PC-3 (cell line): ENCODE measurements around the gene LSP1. TPM values are rescaled to one million over a fixed set of nuclear protein-coding genes. Genes with fewer than 3 reads are reported as not detected.

Experiments
- ATAC-seq: fragments of 200-7000 bp; cut with Tn5 transposase; 2 replicates; pipeline ENCODE4 v1.9.1; 2020; ENCODE audit warnings: mild to moderate bottlenecking, moderate library complexity
- BruUV-seq: library from RNA; stranded (reverse); fragments of 400-500 nt; replicated peaks from 2 replicates; lab custom pipeline; 2021; lab: Mats Ljungman, UMichigan
- CTCF ChIA-PET: fragments of 300-600 bp; sonication (Branson Sonifier 250); formaldehyde crosslinking; loops from one replicate; lab custom pipeline; 2022; ENCODE audit warnings: antibody characterized with exemption; lab: Charles Lee
- POLR2A ChIA-PET: fragments of 300-600 bp; sonication (Branson Sonifier 250); formaldehyde crosslinking; loops from one replicate; lab custom pipeline; 2022; ENCODE audit warnings: antibody characterized with exemption; ENCODE audit not compliant: unreplicated experiment; lab: Charles Lee
- DNase-seq: peaks from one replicate; pipeline ENCODE4 v3.0.0-alpha.2; 2015
- H2AFZ ChIP-seq: fragments of 300-600 bp; sonication (generic); 2 replicates; pipeline ENCODE4 v1.6.0; 2016; ENCODE audit warnings: antibody characterized with exemption, low read length
- H3F3A ChIP-seq: fragments of 300-600 bp; sonication (generic); one replicate; pipeline ENCODE4 v1.6.0; 2017; ENCODE audit warnings: antibody characterized with exemption, low read length, control low read depth, mild to moderate bottlenecking; ENCODE audit not compliant: unreplicated experiment
- H3K27ac ChIP-seq: fragments of 300-600 bp; sonication (generic); 2 replicates; pipeline ENCODE4 v1.5.1; 2016; ENCODE audit warnings: mild to moderate bottlenecking, low read length
- H3K27me3 ChIP-seq: fragments of 300-600 bp; sonication (generic); 2 replicates; pipeline ENCODE4 v1.6.1; 2016; ENCODE audit warnings: low read length, mixed read lengths
- H3K36me3 ChIP-seq: fragments of 300-600 bp; sonication (generic); 2 replicates; pipeline ENCODE4 v1.6.1; 2016; ENCODE audit warnings: low read depth, mixed run types, low read length, mixed read lengths
- H3K4me1 ChIP-seq: fragments of 300-600 bp; sonication (generic); 2 replicates; pipeline ENCODE4 v1.5.1; 2016; ENCODE audit warnings: low read length; ENCODE audit not compliant: insufficient read depth
- H3K4me2 ChIP-seq: fragments of 300-600 bp; sonication (generic); 2 replicates; pipeline ENCODE4 v1.6.0; 2016; ENCODE audit warnings: low read length
- H3K4me3 ChIP-seq: fragments of 300-600 bp; sonication (generic); 2 replicates; pipeline ENCODE4 v1.5.1; 2016; ENCODE audit warnings: mild to moderate bottlenecking, low read length, mixed read lengths
- H3K79me2 ChIP-seq: fragments of 300-600 bp; sonication (generic); 2 replicates; pipeline ENCODE4 v1.6.1; 2017; ENCODE audit warnings: low read length, mixed read lengths
- H3K9ac ChIP-seq: fragments of 300-600 bp; sonication (generic); 2 replicates; pipeline ENCODE4 v1.6.0; 2016; ENCODE audit warnings: mild to moderate bottlenecking, low read length
- H3K9me2 ChIP-seq: fragments of 300-600 bp; sonication (generic); replicated peaks from 2 replicates; pipeline ENCODE4 v1.6.1; 2016; ENCODE audit warnings: mixed run types, low read length, mixed read lengths
- H3K9me3 ChIP-seq: fragments of 300-600 bp; sonication (generic); 2 replicates; pipeline ENCODE4 v1.6.1; 2016; ENCODE audit warnings: low read length, mixed read lengths
- H4K20me1 ChIP-seq: fragments of 300-600 bp; sonication (generic); 2 replicates; pipeline ENCODE4 v1.6.1; 2016; ENCODE audit warnings: low read length, mixed read lengths
- EZH2 ChIP-seq: fragments of 300-600 bp; sonication (generic); IDR thresholded peaks from one replicate; pipeline ENCODE4 v1.6.1; 2017; ENCODE audit warnings: antibody characterized with exemption, mild to moderate bottlenecking, low read length; ENCODE audit not compliant: unreplicated experiment
- EZH2phosphoT487 ChIP-seq: fragments of 300-600 bp; sonication (generic); IDR thresholded peaks from 2 replicates; pipeline ENCODE4 v1.6.1; 2018; ENCODE audit warnings: mild to moderate bottlenecking, antibody characterized with exemption, low read length, borderline replicate concordance
- intact Hi-C: fragments of 100-400 bp; cut with micrococcal nuclease; formaldehyde crosslinking; loops from 2 replicates; pipeline ENCODE4 v1.9.0; 2023
- total RNA-seq: library from RNA; depleted of rRNA; stranded (reverse); fragments of >200 nt; gene quantifications from 2 replicates; pipeline ENCODE4 v1.2.3, GENCODE V29; 2014
- TF ChIP-seq, protein P1 (sequence below): fragments of 300-600 bp; sonication (generic); conservative IDR thresholded peaks from 2 replicates; pipeline ENCODE4 v1.5.1; 2017; ENCODE audit warnings: antibody characterized with exemption, low read depth, mild to moderate bottlenecking, low read length

Gene LSP1
- total RNA-seq, 1 experiment from 2014 or later = not detected

- intact Hi-C loops = loop anchor here (10.0 kb wide), 1 partner anchor 52 kb away; the partner anchor contains the start of gene MRPL23
- Histone ChIP-seq H3K4me1 (no peaks in the 10 kb centered on the region), H3K4me3 (no peak overlapping the region), H2AFZ (no peak overlapping the region), H4K20me1 (no peaks in the 10 kb centered on the region), H3K27me3 (peaks cover 22% of the 10 kb centered on the region), H3F3A (no peaks in the 10 kb centered on the region), H3K9me3 (no peaks in the 10 kb centered on the region), H3K9ac (no peak overlapping the region), H3K27ac (no peak overlapping the region), H3K36me3 (no peaks in the 10 kb centered on the region), H3K4me2 (no peak overlapping the region), H3K9me2 (no peaks in the 10 kb centered on the region), H3K79me2 (no peaks in the 10 kb centered on the region)
- no peak for TF ChIP-seq EZH2
- TF ChIP-seq, protein P1, sequence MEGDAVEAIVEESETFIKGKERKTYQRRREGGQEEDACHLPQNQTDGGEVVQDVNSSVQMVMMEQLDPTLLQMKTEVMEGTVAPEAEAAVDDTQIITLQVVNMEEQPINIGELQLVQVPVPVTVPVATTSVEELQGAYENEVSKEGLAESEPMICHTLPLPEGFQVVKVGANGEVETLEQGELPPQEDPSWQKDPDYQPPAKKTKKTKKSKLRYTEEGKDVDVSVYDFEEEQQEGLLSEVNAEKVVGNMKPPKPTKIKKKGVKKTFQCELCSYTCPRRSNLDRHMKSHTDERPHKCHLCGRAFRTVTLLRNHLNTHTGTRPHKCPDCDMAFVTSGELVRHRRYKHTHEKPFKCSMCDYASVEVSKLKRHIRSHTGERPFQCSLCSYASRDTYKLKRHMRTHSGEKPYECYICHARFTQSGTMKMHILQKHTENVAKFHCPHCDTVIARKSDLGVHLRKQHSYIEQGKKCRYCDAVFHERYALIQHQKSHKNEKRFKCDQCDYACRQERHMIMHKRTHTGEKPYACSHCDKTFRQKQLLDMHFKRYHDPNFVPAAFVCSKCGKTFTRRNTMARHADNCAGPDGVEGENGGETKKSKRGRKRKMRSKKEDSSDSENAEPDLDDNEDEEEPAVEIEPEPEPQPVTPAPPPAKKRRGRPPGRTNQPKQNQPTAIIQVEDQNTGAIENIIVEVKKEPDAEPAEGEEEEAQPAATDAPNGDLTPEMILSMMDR = no peak
- TF ChIP-seq EZH2phosphoT487 = no peak
- POLR2A ChIA-PET = no interaction called here
- no TSS peak for BruUV-seq
- CTCF ChIA-PET = no interaction called here
- ATAC-seq = no peak
- DNase-seq = no peak
Observed at GRCh38 chr11:1892558-1892957, 39.7 kb downstream of the LSP1 start.

GRCh38 chr11:1893581-1894359, 40.9 kb downstream of the LSP1 start:
- CTCF ChIA-PET = no interaction called here
- Histone ChIP-seq H2AFZ (no peak overlapping the region), H3K9me3 (no peaks in the 10 kb centered on the region), H3K4me3 (no peak overlapping the region), H3K9ac (no peak overlapping the region), H3K27me3 (peaks cover 27% of the 10 kb centered on the region), H3K36me3 (no peaks in the 10 kb centered on the region), H3F3A (no peaks in the 10 kb centered on the region), H3K4me1 (no peaks in the 10 kb centered on the region), H3K4me2 (no peak overlapping the region), H3K79me2 (no peaks in the 10 kb centered on the region), H4K20me1 (no peaks in the 10 kb centered on the region), H3K27ac (no peak overlapping the region), H3K9me2 (no peaks in the 10 kb centered on the region)
- BruUV-seq = no TSS peak
- POLR2A ChIA-PET = no interaction called here
- intact Hi-C loops = loop anchor here (10.0 kb wide), 1 partner anchor 51 kb away; the partner anchor contains the start of gene MRPL23
- TF ChIP-seq, protein P1 = no peak
- no peak for TF ChIP-seq EZH2
- no peak for TF ChIP-seq EZH2phosphoT487
- ATAC-seq = no peak
- DNase-seq = no peak

DNA sequence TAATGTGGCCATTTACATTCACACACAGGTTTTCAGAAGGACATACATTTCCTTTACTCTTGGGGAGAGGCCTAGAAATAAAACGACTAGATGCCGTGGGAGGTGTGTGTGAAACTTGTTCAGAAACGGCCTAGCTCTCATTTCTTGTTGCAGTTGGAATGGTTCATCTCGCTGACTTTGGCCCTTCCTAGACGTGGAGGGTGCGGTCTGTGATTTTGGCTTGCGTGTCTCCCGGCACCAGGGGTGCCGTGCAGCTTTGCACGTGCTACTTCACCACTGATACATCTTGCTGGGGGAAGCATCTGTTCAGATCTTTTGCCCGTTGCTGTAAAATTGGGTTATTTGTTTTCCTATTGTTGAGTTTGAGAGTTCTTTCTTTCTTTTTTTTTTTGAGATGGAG, 41.9 kb downstream of the LSP1 start:
- peaks cover 37% of the 10 kb centered on the region for H3K27me3 ChIP-seq

More for the DNA sequence above, 41.9 kb downstream of the LSP1 start:
- Histone ChIP-seq H3F3A (no peaks in the 10 kb centered on the region), H4K20me1 (no peaks in the 10 kb centered on the region), H3K4me2 (no peak overlapping the region), H3K9ac (no peak overlapping the region), H3K79me2 (no peaks in the 10 kb centered on the region), H3K36me3 (no peaks in the 10 kb centered on the region), H3K9me2 (no peaks in the 10 kb centered on the region), H2AFZ (no peak overlapping the region), H3K27ac (no peak overlapping the region), H3K4me3 (no peak overlapping the region), H3K9me3 (no peaks in the 10 kb centered on the region), H3K4me1 (no peaks in the 10 kb centered on the region)
- ATAC-seq (no peak), DNase-seq (no peak)
- CTCF ChIA-PET = no interaction called here
- no peak for TF ChIP-seq EZH2phosphoT487
- TF ChIP-seq, protein P1 = no peak
- TF ChIP-seq EZH2 = no peak
- no TSS peak for BruUV-seq
- POLR2A ChIA-PET = no interaction called here
- intact Hi-C loops = loop anchor here (10.0 kb wide), 1 partner anchor 50 kb away; the partner anchor contains the start of gene MRPL23
